ES-I3 (cell line): ENCODE results near the gene FARP1.
A peak's percentile ranks its signal among the peaks of the same experiment; 100 is the strongest.

Source experiments
- H3K36me3 ChIP-seq: 2 replicates; pipeline ENCODE4 v1.6.1; 2013; ENCODE audit warnings: mild to moderate bottlenecking, low read length, control low read depth, moderate library complexity; ENCODE audit not compliant: insufficient read depth
- H3K4me1 ChIP-seq: 2 replicates; pipeline ENCODE4 v1.6.1; 2013; ENCODE audit warnings: mild to moderate bottlenecking, control low read depth, low read length; ENCODE audit not compliant: insufficient read depth
- H3K9ac ChIP-seq: 2 replicates; pipeline ENCODE4 v1.6.1; 2013; ENCODE audit warnings: low read depth, mild to moderate bottlenecking, low read length, moderate library complexity
- H3K9me3 ChIP-seq: 2 replicates; pipeline ENCODE4 v1.6.1; 2013; ENCODE audit warnings: mild to moderate bottlenecking, low read length, moderate library complexity; ENCODE audit not compliant: control insufficient read depth, insufficient read depth

FARP1 gene

GRCh38 chr13:98315902-98316301 is 173.0 kb downstream of the FARP1 start:
- Histone ChIP-seq H3K4me1 (peaks cover 13% of the 10 kb centered on the region; the same call in 1 of the 2 replicates), H3K36me3 (no peaks in the 10 kb centered on the region), H3K9ac (no peak overlapping the region), H3K9me3 (no peaks in the 10 kb centered on the region)

- Histone ChIP-seq H3K36me3 (no peaks in the 10 kb centered on the region), H3K9me3 (no peaks in the 10 kb centered on the region), H3K4me1 (0 out of 2 replicates have a peak, but pooled peaks cover 9% of the 10 kb centered on the region), H3K9ac (no peak overlapping the region)
Observed at GRCh38 chr13:98317573-98318171, 174.8 kb downstream of the FARP1 start.

GRCh38 chr13:98318263-98318878 is 175.5 kb downstream of the FARP1 start:
- Histone ChIP-seq H3K9ac (no peak overlapping the region), H3K4me1 (0 out of 2 replicates have a peak, but pooled peaks cover 9% of the 10 kb centered on the region), H3K36me3 (no peaks in the 10 kb centered on the region), H3K9me3 (no peaks in the 10 kb centered on the region)

GRCh38 chr13:98320561-98321105 is 177.7 kb downstream of the FARP1 start:
- Histone ChIP-seq H3K9ac (no peak overlapping the region), H3K36me3 (no peaks in the 10 kb centered on the region), H3K9me3 (no peaks in the 10 kb centered on the region), H3K4me1 (peaks cover 9% of the 10 kb centered on the region; the same call in 1 of the 2 replicates)

GRCh38 chr13:98321395-98321794 is 178.5 kb downstream of the FARP1 start:
- H3K36me3 ChIP-seq = no peaks in the 10 kb centered on the region
- peaks cover 11% of the 10 kb centered on the region for H3K4me1 ChIP-seq
- no peaks in the 10 kb centered on the region for H3K9me3 ChIP-seq
- no peak overlapping the region for H3K9ac ChIP-seq

GRCh38 chr13:98322091-98322718 is 179.3 kb downstream of the FARP1 start:
- Histone ChIP-seq H3K4me1 (peaks cover 19% of the 10 kb centered on the region), H3K36me3 (no peaks in the 10 kb centered on the region), H3K9ac (no peak overlapping the region), H3K9me3 (no peaks in the 10 kb centered on the region)

GRCh38 chr13:98324105-98324504 is 181.2 kb downstream of the FARP1 start:
- Histone ChIP-seq H3K9ac (no peak overlapping the region), H3K4me1 (peaks cover 36% of the 10 kb centered on the region), H3K9me3 (no peaks in the 10 kb centered on the region), H3K36me3 (no peaks in the 10 kb centered on the region)

GRCh38 chr13:98325724-98326123 is 182.8 kb downstream of the FARP1 start:
- Histone ChIP-seq H3K36me3 (no peaks in the 10 kb centered on the region), H3K9me3 (no peaks in the 10 kb centered on the region), H3K4me1 (peaks cover 37% of the 10 kb centered on the region), H3K9ac (no peak overlapping the region)

- Histone ChIP-seq H3K36me3 (no peaks in the 10 kb centered on the region), H3K9ac (no peak overlapping the region), H3K9me3 (no peaks in the 10 kb centered on the region), H3K4me1 (peaks cover 37% of the 10 kb centered on the region)
Observed at GRCh38 chr13:98326291-98326690, 183.4 kb downstream of the FARP1 start.

GRCh38 chr13:98327371-98328270 is 184.7 kb downstream of the FARP1 start:
- H3K36me3 ChIP-seq = no peaks in the 10 kb centered on the region
- no peaks in the 10 kb centered on the region for H3K9me3 ChIP-seq
- peak overlapping the region; percentile 33 for H3K9ac ChIP-seq
- peaks cover 48% of the 10 kb centered on the region for H3K4me1 ChIP-seq

- Histone ChIP-seq H3K9me3 (no peaks in the 10 kb centered on the region), H3K9ac (no peak overlapping the region; the same call in 1 of the 2 replicates), H3K36me3 (no peaks in the 10 kb centered on the region), H3K4me1 (peaks cover 52% of the 10 kb centered on the region)
Observed at GRCh38 chr13:98328511-98328910, 185.6 kb downstream of the FARP1 start.

GRCh38 chr13:98332222-98332621 is 189.3 kb downstream of the FARP1 start:
- peaks cover 5% of the 10 kb centered on the region; the same call in 1 of the 2 replicates for H3K9me3 ChIP-seq
- H3K4me1 ChIP-seq = peaks cover 33% of the 10 kb centered on the region
- H3K36me3 ChIP-seq = no peaks in the 10 kb centered on the region; the same call in 1 of the 2 replicates
- no peak overlapping the region for H3K9ac ChIP-seq

- Histone ChIP-seq H3K36me3 (no peaks in the 10 kb centered on the region; the same call in 1 of the 2 replicates), H3K9me3 (peaks cover 5% of the 10 kb centered on the region; the same call in 1 of the 2 replicates), H3K9ac (no peak overlapping the region), H3K4me1 (peaks cover 28% of the 10 kb centered on the region)
Observed at GRCh38 chr13:98332691-98333090, 189.8 kb downstream of the FARP1 start.

- Histone ChIP-seq H3K9me3 (peaks cover 5% of the 10 kb centered on the region; the same call in 1 of the 2 replicates), H3K36me3 (no peaks in the 10 kb centered on the region; the same call in 1 of the 2 replicates), H3K4me1 (peaks cover 22% of the 10 kb centered on the region), H3K9ac (no peak overlapping the region)
Observed at GRCh38 chr13:98333486-98333885, 190.6 kb downstream of the FARP1 start.
